ENCODE measurements around the gene SLC13A5. TPM values are rescaled to one million over a fixed set of nuclear protein-coding genes. Genes with fewer than 3 reads are reported as not detected.
A peak's percentile ranks its signal among the peaks of the same experiment; 100 is the strongest.

The SLC13A5 gene
- total and polyA plus RNA-seq, 9 of the 15 experiments (the other 6 are each of a cell fraction or from before 2014, with no cell fraction given) = 0.04 TPM; not detected in 8

- FAIRE-seq (no peak), DNase-seq (ENCODE audit: extremely low read depth in 1 of 4, low spot score in 3 of 4) (no peak), ATAC-seq (no peak)
- no peaks in the 10 kb centered on the region for H3K9me3 ChIP-seq (replicated peaks; ENCODE audit: control insufficient read depth, insufficient read depth, low read depth, low read length)
- peaks cover 0 to 5% of the 10 kb centered on the region in 2 experiments; a peak in 1 of 5 replicates for H3K4me1 ChIP-seq (replicated peaks in 1 of 2; ENCODE audit: control insufficient read depth in 2 of 2, insufficient read depth in 2 of 2, low read length in 2 of 2)
- no peak overlapping the region for H3K27ac ChIP-seq (ENCODE audit: extremely low read depth, low read depth, low read length)
- H3K9me1 ChIP-seq (ENCODE audit: control insufficient read depth, insufficient read depth, low read length) = no peaks in the 10 kb centered on the region
- 53% methylated on average over 6 of the region's 8 CpGs for WGBS (ENCODE audit: insufficient coverage, low coverage, missing lambda C conversion rate)
- H3K27me3 ChIP-seq (ENCODE audit: control insufficient read depth in 2 of 2, insufficient read depth in 2 of 2, low read length in 2 of 2) = peaks cover 0 to 31% of the 10 kb centered on the region in 2 experiments; a peak in 2 of 5 replicates
- no peak overlapping the region for H3K9ac ChIP-seq (ENCODE audit: insufficient read depth in 1 of 2, low read depth in 2 of 2, low read length in 2 of 2)
- H3K4me3 ChIP-seq = no peak overlapping the region
- POLR2A ChIA-PET = no interaction called here
- BruUV-seq (replicated peaks) = no TSS peak
- intact Hi-C loops (cut with micrococcal nuclease) (no loop called here), in situ Hi-C loops (cut with MboI) (no loop called here)
- no peak for TF ChIP-seq U2AF1 (optimal IDR thresholded peaks at IDR 0.05; ENCODE audit: low read depth, low read length)
- no peak for TF ChIP-seq NONO (IDR thresholded peaks at IDR 0.05; ENCODE audit: low read depth in 2 of 2, low read length in 1 of 2)
- no peak for TF ChIP-seq CHD7 (IDR thresholded peaks at IDR 0.05; ENCODE audit: low read depth, low read length)
- no peak for TF ChIP-seq BACH1 (tag; IDR thresholded peaks at IDR 0.05)
- TF ChIP-seq SOX6 (IDR thresholded peaks at IDR 0.05) = no peak
- TF ChIP-seq ZNF639 (CRISPR knock-in tag; conservative IDR thresholded peaks at IDR 0.05 in 1 of 2, IDR thresholded peaks at IDR 0.05 in 1 of 2) = no peak
- no peak for TF ChIP-seq KDM5B (IDR thresholded peaks at IDR 0.05; ENCODE audit: insufficient replicate concordance, low read depth, low read length)
- H2AFZ ChIP-seq (ENCODE audit: low read depth, low read length) = peak overlapping the region; percentile 59; the same call in 1 of the 2 replicates
- CTCF ChIA-PET (ENCODE audit: low intra/inter-chr PET ratio) = no interaction called here
- H4K20me1 ChIP-seq (replicated peaks; ENCODE audit: control insufficient read depth, insufficient read depth, low read length) = no peaks in the 10 kb centered on the region
- H3K79me2 ChIP-seq (ENCODE audit: control insufficient read depth, insufficient read depth, low read length) = no peaks in the 10 kb centered on the region
- no peaks in the 10 kb centered on the region for H3K36me3 ChIP-seq (ENCODE audit: control insufficient read depth, insufficient read depth, low read length)
- no peak overlapping the region for H3K4me2 ChIP-seq (ENCODE audit: insufficient read depth, low read length)
Observed at GRCh38 chr17:6700948-6701307, 12.2 kb downstream of the SLC13A5 start.
